HG03558 (cell line): ENCODE results near the gene DOCK10.
A peak's percentile ranks its signal among the peaks of the same experiment; 100 is the strongest.

ENCODE experiments used
- ATAC-seq: cut with Tn5 transposase; IDR thresholded peaks from one replicate; pipeline ENCODE4 v1.9.1; 2021; ENCODE audit warnings: moderate number of reproducible peaks; ENCODE audit not compliant: unreplicated experiment; ENCODE audit errors: extremely low read depth

DOCK10 gene

GRCh38 chr2:225041851-225042799, at the start of gene DOCK10:
DOCK10 (minus strand) TSS chr2:225042468; CDS start chr2:225042374, 94 bp downstream.
- peak; percentile 5 for ATAC-seq

- no peak for ATAC-seq
These were observed 49.1 kb upstream of the DOCK10 start for GRCh38 chr2:225091336-225091735.

- no peak for ATAC-seq
These were observed 48.5 kb upstream of the DOCK10 start for GRCh38 chr2:225090746-225091145.

- no peak for ATAC-seq
These were observed 44.6 kb upstream of the DOCK10 start for GRCh38 chr2:225086915-225087314.

- no peak for ATAC-seq
These were observed 44.2 kb upstream of the DOCK10 start for GRCh38 chr2:225086439-225086838.

- ATAC-seq, result no peak
These were observed 41.0 kb upstream of the DOCK10 start for GRCh38 chr2:225083276-225083675.

- no peak for ATAC-seq
These were observed 33.9 kb upstream of the DOCK10 start for GRCh38 chr2:225076125-225076524.

GRCh38 chr2:225074919-225075681, 32.8 kb upstream of the DOCK10 start:
- no peak for ATAC-seq

- no peak for ATAC-seq
These were observed 32.1 kb upstream of the DOCK10 start for GRCh38 chr2:225074366-225074765.

GRCh38 chr2:225073198-225073597, 30.9 kb upstream of the DOCK10 start:
- no peak for ATAC-seq

GRCh38 chr2:225072444-225072843, 30.2 kb upstream of the DOCK10 start:
- ATAC-seq, result no peak

GRCh38 chr2:225070811-225071210, 28.5 kb upstream of the DOCK10 start:
- ATAC-seq, result no peak

GRCh38 chr2:225069966-225070365, 27.7 kb upstream of the DOCK10 start:
- no peak for ATAC-seq

GRCh38 chr2:225069477-225069876, 27.2 kb upstream of the DOCK10 start:
- no peak for ATAC-seq

- no peak for ATAC-seq
These were observed 23.6 kb upstream of the DOCK10 start for GRCh38 chr2:225065882-225066281.

- no peak for ATAC-seq
These were observed 22.7 kb upstream of the DOCK10 start for GRCh38 chr2:225064928-225065327.

GRCh38 chr2:225064362-225064761, 22.1 kb upstream of the DOCK10 start:
- no peak for ATAC-seq

- ATAC-seq, result no peak
These were observed 14.2 kb upstream of the DOCK10 start for GRCh38 chr2:225056330-225057073.

GRCh38 chr2:225055714-225056113, 13.4 kb upstream of the DOCK10 start:
- ATAC-seq, result no peak

GRCh38 chr2:225052703-225053102, 10.4 kb upstream of the DOCK10 start:
- ATAC-seq, result peak; percentile 52
